Suprapubic skin (tissue), 4 donors: ENCODE results near the gene PLA2G4E. TPM values are rescaled to one million over a fixed set of nuclear protein-coding genes. Genes with fewer than 3 reads are reported as not detected.
A peak's percentile ranks its signal among the peaks of the same experiment; 100 is the strongest.

Experiments used
- DNase-seq, 2 donors: peaks; one replicate each; pipeline ENCODE4 v3.0.0-alpha.2; 2019; ENCODE audit warnings: low spot score in 2 of 2
- H3K27ac ChIP-seq: fragments of 200-600 bp; sonication (generic); one replicate; pipeline ENCODE4 v1.5.1; 2019
- H3K27me3 ChIP-seq: fragments of 200-600 bp; sonication (generic); one replicate; pipeline ENCODE4 v1.5.1; 2019
- H3K36me3 ChIP-seq: fragments of 200-600 bp; sonication (generic); one replicate; pipeline ENCODE4 v1.5.1; 2019
- H3K4me1 ChIP-seq: fragments of 200-600 bp; sonication (generic); one replicate; pipeline ENCODE4 v1.5.1; 2019
- H3K4me3 ChIP-seq: fragments of 200-600 bp; sonication (generic); one replicate; pipeline ENCODE4 v1.5.1; 2019; ENCODE audit warnings: mild to moderate bottlenecking
- H3K9me3 ChIP-seq: fragments of 200-600 bp; sonication (generic); one replicate; pipeline ENCODE4 v1.5.1; 2019
- EP300 ChIP-seq: sonication (generic); formaldehyde crosslinking; IDR thresholded peaks from one replicate; pipeline ENCODE4 v1.6.1; 2017; ENCODE audit warnings: antibody characterized with exemption
- POLR2A ChIP-seq, 2 donors: fragments of 450-650 bp; IDR thresholded peaks; one replicate each; pipeline ENCODE4 v1.6.1; 2017; ENCODE audit warnings: antibody characterized with exemption in 2 of 2, mild to moderate bottlenecking in 2 of 2, moderate library complexity in 2 of 2
- POLR2AphosphoS5 ChIP-seq, 3 donors: sonication (generic); formaldehyde crosslinking; IDR thresholded peaks; one replicate each; pipeline ENCODE4 v1.6.1; 2017; ENCODE audit warnings: antibody characterized with exemption in 3 of 3
- WGBS: methylation state at CpG from one replicate; pipeline ENCODE4 v1.1.5; 2018; 5-methylcytosine and 5-hydroxymethylcytosine counted together
- total RNA-seq, 4 donors: library from RNA; depleted of rRNA; stranded (reverse); fragments of >200 nt; gene quantifications; one replicate each; pipeline ENCODE4 v1.1.0, GENCODE V29; 2016
- TF ChIP-seq, protein P1 (sequence below), 2 donors: fragments of 200-600 bp in 1 of 2; fragments of 450-650 bp in 1 of 2; sonication (generic) in 1 of 2; IDR thresholded peaks; one replicate each; pipeline ENCODE4 v1.5.1; 2016 to 2019; ENCODE audit warnings: antibody characterized with exemption in 2 of 2, mild to moderate bottlenecking in 1 of 2, moderate library complexity in 1 of 2

The PLA2G4E gene
- total RNA-seq, 4 donors from 2014 or later = 47.9 to 129 (median 60.9) TPM

DNA sequence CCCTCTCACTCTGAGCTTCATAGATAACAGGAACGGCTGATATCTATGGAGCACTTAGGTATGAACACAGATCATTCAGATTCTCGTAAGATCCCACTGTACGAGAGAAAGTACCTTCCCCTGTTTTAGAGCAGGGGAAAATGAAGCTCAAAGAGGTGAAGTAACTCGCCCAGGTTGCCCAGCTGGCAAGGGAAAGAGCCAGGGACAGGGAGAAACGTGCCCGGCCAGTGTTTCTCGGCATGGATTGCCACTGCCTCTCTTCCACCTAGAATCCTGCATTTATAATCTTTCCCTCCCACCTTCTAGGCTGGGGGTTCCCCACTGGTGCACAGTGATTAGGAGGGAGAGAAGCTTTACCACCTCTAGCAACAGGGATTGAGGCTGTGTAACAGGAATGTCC lies 87.5 kb downstream of the PLA2G4E start:
- H3K4me1 ChIP-seq = peaks cover 84% of the 10 kb centered on the region
- H3K27me3 ChIP-seq = no peaks in the 10 kb centered on the region
- WGBS = 59% methylated on average over 7 of the region's 7 CpGs
- DNase-seq = no peak
- no peaks in the 10 kb centered on the region for H3K9me3 ChIP-seq
- no peak overlapping the region for H3K4me3 ChIP-seq
- no peaks in the 10 kb centered on the region for H3K36me3 ChIP-seq
- peak overlapping the region; percentile 72 for H3K27ac ChIP-seq
- TF ChIP-seq EP300 (no peak), POLR2A (IDR thresholded peaks at IDR 0.05) (no peak), POLR2AphosphoS5 (IDR thresholded peaks at IDR 0.05) (no peak)
- TF ChIP-seq, protein P1, sequence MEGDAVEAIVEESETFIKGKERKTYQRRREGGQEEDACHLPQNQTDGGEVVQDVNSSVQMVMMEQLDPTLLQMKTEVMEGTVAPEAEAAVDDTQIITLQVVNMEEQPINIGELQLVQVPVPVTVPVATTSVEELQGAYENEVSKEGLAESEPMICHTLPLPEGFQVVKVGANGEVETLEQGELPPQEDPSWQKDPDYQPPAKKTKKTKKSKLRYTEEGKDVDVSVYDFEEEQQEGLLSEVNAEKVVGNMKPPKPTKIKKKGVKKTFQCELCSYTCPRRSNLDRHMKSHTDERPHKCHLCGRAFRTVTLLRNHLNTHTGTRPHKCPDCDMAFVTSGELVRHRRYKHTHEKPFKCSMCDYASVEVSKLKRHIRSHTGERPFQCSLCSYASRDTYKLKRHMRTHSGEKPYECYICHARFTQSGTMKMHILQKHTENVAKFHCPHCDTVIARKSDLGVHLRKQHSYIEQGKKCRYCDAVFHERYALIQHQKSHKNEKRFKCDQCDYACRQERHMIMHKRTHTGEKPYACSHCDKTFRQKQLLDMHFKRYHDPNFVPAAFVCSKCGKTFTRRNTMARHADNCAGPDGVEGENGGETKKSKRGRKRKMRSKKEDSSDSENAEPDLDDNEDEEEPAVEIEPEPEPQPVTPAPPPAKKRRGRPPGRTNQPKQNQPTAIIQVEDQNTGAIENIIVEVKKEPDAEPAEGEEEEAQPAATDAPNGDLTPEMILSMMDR (IDR thresholded peaks at IDR 0.05) = no peak

DNA sequence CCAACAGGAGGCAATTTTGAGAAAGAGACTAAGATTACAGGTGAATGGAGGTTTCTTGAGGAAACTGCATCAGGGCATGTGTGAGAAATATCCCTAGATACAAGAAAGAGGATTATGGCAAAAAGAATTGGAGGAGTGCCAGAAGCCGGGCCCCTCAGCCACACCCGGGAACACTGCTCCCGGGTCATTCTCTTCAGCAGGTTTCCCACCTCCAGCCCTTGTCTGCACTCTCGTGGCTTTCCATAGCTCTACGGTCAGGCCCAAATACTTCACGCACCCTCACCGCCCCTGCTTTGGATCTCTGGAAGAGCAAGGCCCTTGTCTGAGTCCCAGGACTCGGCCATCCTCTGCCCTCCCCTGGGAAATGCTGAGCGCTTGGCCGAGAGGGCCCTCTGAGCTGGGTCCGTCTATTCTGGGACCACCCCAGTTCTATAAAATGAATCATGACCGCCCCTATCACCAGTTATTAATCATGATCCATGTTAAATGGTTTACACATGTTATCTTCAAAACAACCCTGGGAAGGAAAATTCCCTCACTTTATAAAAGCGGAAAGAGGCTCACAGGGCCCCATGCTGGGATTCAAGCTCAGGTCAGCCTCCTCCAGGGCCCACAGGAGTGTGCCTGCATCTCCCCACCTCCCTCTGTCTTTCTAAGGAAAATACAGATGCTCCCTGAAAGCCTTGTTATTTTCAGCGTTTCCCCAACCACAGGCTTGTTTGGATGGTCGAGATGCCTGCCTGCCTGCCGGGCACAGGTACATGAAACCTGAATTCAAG lies 88.1 kb downstream of the PLA2G4E start:
- 62% methylated on average over 16 of the region's 16 CpGs for WGBS
- H3K4me1 ChIP-seq = peaks cover 90% of the 10 kb centered on the region
- DNase-seq = no peak
- H3K9me3 ChIP-seq = no peaks in the 10 kb centered on the region
- H3K27ac ChIP-seq = peak overlapping the region; percentile 72
- H3K4me3 ChIP-seq = no peak overlapping the region
- no peaks in the 10 kb centered on the region for H3K36me3 ChIP-seq
- H3K27me3 ChIP-seq = no peaks in the 10 kb centered on the region
- no peak for TF ChIP-seq POLR2A (IDR thresholded peaks at IDR 0.05)
- TF ChIP-seq EP300 = no peak
- TF ChIP-seq, protein P1 (IDR thresholded peaks at IDR 0.05) = no peak
- no peak for TF ChIP-seq POLR2AphosphoS5 (IDR thresholded peaks at IDR 0.05)

DNA sequence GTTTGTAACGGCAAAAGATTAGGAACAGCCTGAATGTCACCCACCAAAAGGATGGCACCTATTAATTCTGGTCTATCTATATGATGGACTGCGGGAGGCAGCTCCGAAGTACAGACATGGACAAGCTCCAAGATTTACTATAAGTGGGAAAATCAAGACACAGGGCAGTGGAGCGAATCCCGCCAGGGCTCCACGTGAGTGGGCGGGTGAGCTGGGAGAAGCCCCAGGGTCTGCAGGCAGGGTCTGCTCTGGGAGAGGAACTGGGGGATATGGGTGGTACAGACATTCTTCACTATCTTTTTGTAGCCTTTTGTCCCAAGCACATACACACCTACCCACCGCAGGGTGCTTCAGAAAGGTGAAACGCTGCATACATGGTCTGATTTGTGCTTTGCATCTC lies 88.7 kb downstream of the PLA2G4E start:
- no peaks in the 10 kb centered on the region for H3K36me3 ChIP-seq
- peaks cover 92% of the 10 kb centered on the region for H3K4me1 ChIP-seq
- H3K27ac ChIP-seq = no peak overlapping the region
- H3K4me3 ChIP-seq = no peak overlapping the region
- WGBS = 93% methylated on average over 9 of the region's 9 CpGs
- no peaks in the 10 kb centered on the region for H3K9me3 ChIP-seq
- DNase-seq = no peak
- TF ChIP-seq POLR2A (IDR thresholded peaks at IDR 0.05) (no peak), EP300 (no peak), POLR2AphosphoS5 (IDR thresholded peaks at IDR 0.05) (no peak)
- TF ChIP-seq, protein P1 (IDR thresholded peaks at IDR 0.05) = no peak
- H3K27me3 ChIP-seq = no peaks in the 10 kb centered on the region

Other genes starting within 250 kb of the PLA2G4E start
- gene MAPKBP1, start 246.6 kb downstream of the PLA2G4E start, total RNA-seq = 100 to 1,000 TPM in 1 of 4 donors, 10 to 100 TPM in 3; 69.3 to 157 (median 81.6) TPM
- gene JMJD7, start 192.9 kb downstream of the PLA2G4E start, total RNA-seq = 10 to 100 TPM; 45.4 to 88.3 (median 60.9) TPM
- gene PLA2G4B, start 182.2 kb downstream of the PLA2G4E start, total RNA-seq = 100 to 1,000 TPM in 1 of 4 donors, 10 to 100 TPM in 3; 59.7 to 195 (median 73.7) TPM
- gene SPTBN5, start 127.0 kb downstream of the PLA2G4E start, total RNA-seq = 1 to 10 TPM; 1.3 to 3.4 (median 2.8) TPM
- gene EHD4, start 48.5 kb downstream of the PLA2G4E start, total RNA-seq = 10 to 100 TPM; 16.0 to 31.4 (median 20.9) TPM
- 10 to 100 TPM; 15.0 to 29.6 (median 24.4) TPM for gene PLA2G4D, start 73.5 kb upstream of the PLA2G4E start, total RNA-seq
- 100 to 1,000 TPM; 209 to 311 (median 246) TPM for gene PLA2G4F, start 135.6 kb upstream of the PLA2G4E start, total RNA-seq
- gene VPS39, start 187.3 kb upstream of the PLA2G4E start, total RNA-seq = 100 to 1,000 TPM in 1 of 4 donors, 10 to 100 TPM in 3; 44.9 to 158 (median 74.4) TPM